Endothelial cell of umbilical vein (primary cell): Measurements from ENCODE around the gene FAM237A.

ENCODE experiments used
- CTCF ChIP-seq, 2 donors: IDR thresholded peaks; 1 replicate in 1 of 2; 2 replicates in 1 of 2; pipeline ENCODE4 v1.5.1; 2011; ENCODE audit warnings: low read length in 2 of 2, mild to moderate bottlenecking in 2 of 2, moderate library complexity in 2 of 2, control low read depth in 1 of 2, inconsistent platforms in 1 of 2, low read depth in 1 of 2; ENCODE audit not compliant: insufficient read depth in 1 of 2; ENCODE audit errors: extremely low read depth in 1 of 2
- EZH2 ChIP-seq: IDR thresholded peaks from 2 replicates; pipeline ENCODE4 v1.6.1; 2012; ENCODE audit warnings: borderline replicate concordance, low read depth, mild to moderate bottlenecking, moderate library complexity, low read length, inconsistent platforms; ENCODE audit not compliant: severe bottlenecking
- GATA2 ChIP-seq: IDR thresholded peaks from 2 replicates; pipeline ENCODE4 v1.7.0; 2011; ENCODE audit warnings: low read depth, mild to moderate bottlenecking, moderate library complexity, mixed read lengths, low read length; ENCODE audit not compliant: insufficient read length, insufficient read depth
- JUN ChIP-seq: IDR thresholded peaks from 2 replicates; pipeline ENCODE4 v1.6.1; 2011; ENCODE audit warnings: borderline replicate concordance, low read depth; ENCODE audit not compliant: insufficient read length, insufficient read depth
- MAX ChIP-seq: IDR thresholded peaks from 2 replicates; pipeline ENCODE4 v1.6.1; 2011; ENCODE audit not compliant: insufficient read depth, insufficient read length
- MYC ChIP-seq: IDR thresholded peaks from one replicate; pipeline ENCODE4 v1.6.1; 2011; ENCODE audit warnings: mild to moderate bottlenecking, low read depth, low read length
- POLR2A ChIP-seq: IDR thresholded peaks from 2 replicates; pipeline ENCODE4 v1.6.1; 2012; ENCODE audit warnings: low read depth, mild to moderate bottlenecking, control low read depth, low read length
- POLR2AphosphoS5 ChIP-seq: IDR thresholded peaks from 2 replicates; pipeline ENCODE4 v1.6.1; 2012; ENCODE audit warnings: low read depth, mild to moderate bottlenecking, control low read depth, low read length, moderate library complexity; ENCODE audit not compliant: insufficient read depth

GRCh38 chr2:206616151-206616550, 26.1 kb upstream of the FAM237A start:
- TF ChIP-seq CTCF (IDR thresholded peaks at IDR 0.05; ENCODE audit: extremely low read depth in 1 of 2, insufficient read depth in 1 of 2, low read depth in 1 of 2, low read length in 2 of 2) (no peak), EZH2 (no peak), POLR2AphosphoS5 (no peak), POLR2A (no peak), MAX (no peak), JUN (no peak), GATA2 (no peak), MYC (no peak)
